H1 (cell line): ENCODE data around the gene RAB3IL1. TPM values are rescaled to one million over a fixed set of nuclear protein-coding genes. Genes with fewer than 3 reads are reported as not detected.

Source experiments
- CREB1 ChIP-seq: IDR thresholded peaks from 2 replicates; pipeline ENCODE4 v1.6.1; 2012; ENCODE audit warnings: inconsistent platforms
- CTBP2 ChIP-seq: IDR thresholded peaks from 2 replicates; pipeline ENCODE4 v1.7.0; 2011; ENCODE audit warnings: borderline replicate concordance, mild to moderate bottlenecking, moderate library complexity, mixed read lengths, low read length; ENCODE audit not compliant: insufficient read depth, insufficient read length
- GABPA ChIP-seq: IDR thresholded peaks from 2 replicates; pipeline ENCODE4 v1.6.1; 2011; ENCODE audit warnings: mild to moderate bottlenecking, low read length, moderate library complexity, borderline replicate concordance; ENCODE audit not compliant: insufficient read depth
- polyA plus RNA-seq, 7 experiments: library from polyadenylated mRNA; depleted of rRNA in 3 of 7; stranded (reverse) in 5 of 7; unstranded in 2 of 7; fragments of >200 nt in 5 of 7; fragments of 200-250 nt in 2 of 7; gene quantifications; 1 replicate in 5 of 7; 2 replicates in 1 of 7; 4 replicates in 1 of 7; pipeline versions ENCODE4 v1.2.1 to v1.2.3, GENCODE V29; 2011 to 2013; ENCODE audit warnings: missing spikeins in 2 of 7, mixed read lengths in 2 of 7
- total RNA-seq: library from RNA; stranded (reverse); fragmentation: NEBNext Ultra II Directional; extraction: Animal tissue kit (Norgen Biotek cat#: 25700); gene quantifications from 2 replicates; pipeline ENCODE4 v1.2.1, GENCODE V29; 2021

RAB3IL1 gene
- total and polyA plus RNA-seq, 2 of the 8 experiments (the other 6 are each of a cell fraction or from before 2014, with no cell fraction given) = 6.8 to 7.9 TPM

- no peak for TF ChIP-seq CTBP2
- no peak for TF ChIP-seq CREB1
- TF ChIP-seq GABPA = no peak
These were observed 22.2 kb downstream of the RAB3IL1 start (continued) for GRCh38 chr11:61895046-61895717.
